ENCODE measurements around the gene DENND6B.
"Not testable (repeated sequence)": the region's sequence is repeated elsewhere in the genome, so short reads cannot be mapped to it uniquely, and the experiment has no call there.

Gene DENND6B

GRCh38 chr22:50339945-50340879 lies 13.4 kb upstream of the DENND6B start:
- no peak for DNase-seq (ENCODE audit: low read depth)

- no peak for DNase-seq (ENCODE audit: low read depth)
These were observed 12.1 kb upstream of the DENND6B start for GRCh38 chr22:50338860-50339462.

- no peak for DNase-seq (ENCODE audit: low read depth)
These were observed 11.3 kb upstream of the DENND6B start for GRCh38 chr22:50338042-50338573.

GRCh38 chr22:50337262-50338041 lies 10.6 kb upstream of the DENND6B start:
- no peak for DNase-seq (ENCODE audit: low read depth)

- DNase-seq (ENCODE audit: low read depth): not testable (repeated sequence)
These were observed 7.6 kb upstream of the DENND6B start for GRCh38 chr22:50334433-50334832.

GRCh38 chr22:50329236-50329635 lies 2.4 kb upstream of the DENND6B start:
- DNase-seq (ENCODE audit: low read depth): no peak

GRCh38 chr22:50327711-50328019 lies 853 bp upstream of the DENND6B start:
- no peak for DNase-seq (ENCODE audit: low read depth)

- no peak for DNase-seq (ENCODE audit: low read depth)
These were observed 422 bp downstream of the DENND6B start for GRCh38 chr22:50326225-50326955.

- no peak for DNase-seq (ENCODE audit: low read depth)
These were observed 1.2 kb downstream of the DENND6B start for GRCh38 chr22:50325444-50326224.

- no peak for DNase-seq (ENCODE audit: low read depth)
These were observed 2.9 kb downstream of the DENND6B start for GRCh38 chr22:50323900-50324299.

GRCh38 chr22:50322382-50323104 lies 4.3 kb downstream of the DENND6B start:
- DNase-seq (ENCODE audit: low read depth): not testable (repeated sequence)

GRCh38 chr22:50320671-50321325 lies 6.0 kb downstream of the DENND6B start:
- no peak for DNase-seq (ENCODE audit: low read depth)

GRCh38 chr22:50320116-50320515 lies 6.7 kb downstream of the DENND6B start:
- no peak for DNase-seq (ENCODE audit: low read depth)

- DNase-seq (ENCODE audit: low read depth): no peak
These were observed 7.3 kb downstream of the DENND6B start for GRCh38 chr22:50319503-50319951.

- no peak for DNase-seq (ENCODE audit: low read depth)
These were observed 8.0 kb downstream of the DENND6B start for GRCh38 chr22:50318698-50319411.

- no peak for DNase-seq (ENCODE audit: low read depth)
These were observed 8.5 kb downstream of the DENND6B start for GRCh38 chr22:50318356-50318697.

GRCh38 chr22:50317674-50318073 lies 9.1 kb downstream of the DENND6B start:
- DNase-seq (ENCODE audit: low read depth): no peak

GRCh38 chr22:50317178-50317577 lies 9.6 kb downstream of the DENND6B start:
- DNase-seq (ENCODE audit: low read depth): no peak

Measured in stimulated activated CD8-positive, alpha-beta memory T cell treated with anti-CD3 and anti-CD28 coated beads, Interleukin-4, amount 100 ng/mL, for 24 hours (primary cell).